K562 (cell line): ENCODE measurements around the gene SCUBE1.

ENCODE experiments used
- CHD2 ChIP-seq: IDR thresholded peaks from 2 replicates; pipeline ENCODE4 v1.6.1; 2011; ENCODE audit warnings: low read depth, low read length
- CTCF ChIP-seq, 3 experiments: IDR thresholded peaks in 2 of 3; conservative IDR thresholded peaks in 1 of 3; 2 replicates each; pipeline ENCODE4 v1.5.1; 2011 to 2012; ENCODE audit warnings: low read length in 3 of 3, mild to moderate bottlenecking in 3 of 3, control low read depth in 2 of 3, improper control_type of control experiment in 1 of 3, inconsistent platforms in 1 of 3, low read depth in 1 of 3, mixed read lengths in 1 of 3, moderate library complexity in 1 of 3; ENCODE audit not compliant: insufficient read depth in 2 of 3
- E4F1 ChIP-seq: fragments of 250-450 bp; sonication (Bioruptor Pico); IDR thresholded peaks from 2 replicates; pipeline ENCODE4 v1.5.0; 2021; ENCODE audit warnings: mild to moderate bottlenecking, borderline replicate concordance
- ESRRA ChIP-seq: fragments of 450-650 bp; IDR thresholded peaks from 2 replicates; pipeline ENCODE4 v1.6.1; 2014; ENCODE audit warnings: low read depth, mild to moderate bottlenecking, moderate library complexity, borderline replicate concordance
- GABPA ChIP-seq: fragments of 200-800 bp; sonication (Bioruptor generic); conservative IDR thresholded peaks from 2 replicates; pipeline ENCODE4 v1.6.1; 2016; ENCODE audit warnings: low read depth, missing genetic modification characterization, missing compliant biosample characterization
- HMGXB4 ChIP-seq: sonication (generic); formaldehyde crosslinking; IDR thresholded peaks from 2 replicates; pipeline ENCODE4 v1.8.1; 2023; ENCODE audit warnings: mild to moderate bottlenecking, missing genetic modification reagents
- MAZ ChIP-seq, 2 experiments: fragments of 450-650 bp in 1 of 2; sonication (generic) in 1 of 2; formaldehyde crosslinking; IDR thresholded peaks in 1 of 2; conservative IDR thresholded peaks in 1 of 2; 2 replicates each; pipeline versions ENCODE4 v1.4.0 to v1.5.0; 2020; ENCODE audit warnings: mild to moderate bottlenecking in 1 of 2, missing genetic modification reagents in 1 of 2
- SIX5 ChIP-seq, 2 experiments: IDR thresholded peaks; 2 replicates each; pipeline ENCODE4 v1.6.1; 2011; ENCODE audit warnings: low read length in 2 of 2, borderline replicate concordance in 1 of 2, low read depth in 1 of 2, mild to moderate bottlenecking in 1 of 2, moderate library complexity in 1 of 2; ENCODE audit not compliant: insufficient read depth in 1 of 2
- STAT5A ChIP-seq: IDR thresholded peaks from 2 replicates; pipeline ENCODE4 v1.6.1; 2012; ENCODE audit warnings: low read length, inconsistent platforms, borderline replicate concordance
- TARDBP ChIP-seq: fragments of 450-650 bp; IDR thresholded peaks from 2 replicates; pipeline ENCODE4 v1.6.1; 2016
- TCF7 ChIP-seq: sonication (generic); IDR thresholded peaks from 2 replicates; pipeline ENCODE4 v1.6.1; 2016; ENCODE audit warnings: antibody characterized with exemption, borderline replicate concordance
- ZNF561 ChIP-seq: fragments of 450-650 bp; formaldehyde crosslinking; conservative IDR thresholded peaks from 2 replicates; pipeline ENCODE4 v1.4.0; 2020; ENCODE audit warnings: mild to moderate bottlenecking, moderate library complexity
- TF ChIP-seq, protein P1 (sequence below), 2 experiments: fragments of 450-650 bp; formaldehyde crosslinking in 1 of 2; IDR thresholded peaks; 2 replicates each; pipeline versions ENCODE4 v1.4.0 to v1.6.1; 2014 to 2020; ENCODE audit warnings: mild to moderate bottlenecking in 2 of 2, borderline replicate concordance in 1 of 2, low read depth in 1 of 2
- TF ChIP-seq, protein P2 (sequence below): fragments of 250-450 bp; sonication (Bioruptor Pico); IDR thresholded peaks from 2 replicates; pipeline ENCODE4 v1.4.0; 2020; ENCODE audit warnings: mild to moderate bottlenecking, moderate library complexity

- no peak for TF ChIP-seq CTCF (IDR thresholded peaks at IDR 0.05 in 2 of 3, conservative IDR thresholded peaks at IDR 0.05 in 1 of 3; ENCODE audit: insufficient read depth in 2 of 3, low read depth in 1 of 3, low read length in 3 of 3)
- no peak for TF ChIP-seq ZNF561 (CRISPR knock-in tag)
- no peak for TF ChIP-seq SIX5 (IDR thresholded peaks at IDR 0.05; ENCODE audit: borderline replicate concordance in 1 of 2, insufficient read depth in 1 of 2, low read depth in 1 of 2, low read length in 2 of 2)
- TF ChIP-seq, protein P1, sequence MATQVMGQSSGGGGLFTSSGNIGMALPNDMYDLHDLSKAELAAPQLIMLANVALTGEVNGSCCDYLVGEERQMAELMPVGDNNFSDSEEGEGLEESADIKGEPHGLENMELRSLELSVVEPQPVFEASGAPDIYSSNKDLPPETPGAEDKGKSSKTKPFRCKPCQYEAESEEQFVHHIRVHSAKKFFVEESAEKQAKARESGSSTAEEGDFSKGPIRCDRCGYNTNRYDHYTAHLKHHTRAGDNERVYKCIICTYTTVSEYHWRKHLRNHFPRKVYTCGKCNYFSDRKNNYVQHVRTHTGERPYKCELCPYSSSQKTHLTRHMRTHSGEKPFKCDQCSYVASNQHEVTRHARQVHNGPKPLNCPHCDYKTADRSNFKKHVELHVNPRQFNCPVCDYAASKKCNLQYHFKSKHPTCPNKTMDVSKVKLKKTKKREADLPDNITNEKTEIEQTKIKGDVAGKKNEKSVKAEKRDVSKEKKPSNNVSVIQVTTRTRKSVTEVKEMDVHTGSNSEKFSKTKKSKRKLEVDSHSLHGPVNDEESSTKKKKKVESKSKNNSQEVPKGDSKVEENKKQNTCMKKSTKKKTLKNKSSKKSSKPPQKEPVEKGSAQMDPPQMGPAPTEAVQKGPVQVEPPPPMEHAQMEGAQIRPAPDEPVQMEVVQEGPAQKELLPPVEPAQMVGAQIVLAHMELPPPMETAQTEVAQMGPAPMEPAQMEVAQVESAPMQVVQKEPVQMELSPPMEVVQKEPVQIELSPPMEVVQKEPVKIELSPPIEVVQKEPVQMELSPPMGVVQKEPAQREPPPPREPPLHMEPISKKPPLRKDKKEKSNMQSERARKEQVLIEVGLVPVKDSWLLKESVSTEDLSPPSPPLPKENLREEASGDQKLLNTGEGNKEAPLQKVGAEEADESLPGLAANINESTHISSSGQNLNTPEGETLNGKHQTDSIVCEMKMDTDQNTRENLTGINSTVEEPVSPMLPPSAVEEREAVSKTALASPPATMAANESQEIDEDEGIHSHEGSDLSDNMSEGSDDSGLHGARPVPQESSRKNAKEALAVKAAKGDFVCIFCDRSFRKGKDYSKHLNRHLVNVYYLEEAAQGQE (IDR thresholded peaks at IDR 0.05; ENCODE audit: borderline replicate concordance) = no peak
- TF ChIP-seq, protein P1 (CRISPR knock-in tag; IDR thresholded peaks at IDR 0.05; ENCODE audit: low read depth) = no peak
- no peak for TF ChIP-seq GABPA (tag)
- TF ChIP-seq TARDBP = no peak
- TF ChIP-seq E4F1 (CRISPR knock-in tag) = no peak
- TF ChIP-seq CHD2 = no peak
- TF ChIP-seq ESRRA = no peak
- TF ChIP-seq HMGXB4 (CRISPR knock-in tag) = no peak
- TF ChIP-seq STAT5A = no peak
- TF ChIP-seq, protein P2, sequence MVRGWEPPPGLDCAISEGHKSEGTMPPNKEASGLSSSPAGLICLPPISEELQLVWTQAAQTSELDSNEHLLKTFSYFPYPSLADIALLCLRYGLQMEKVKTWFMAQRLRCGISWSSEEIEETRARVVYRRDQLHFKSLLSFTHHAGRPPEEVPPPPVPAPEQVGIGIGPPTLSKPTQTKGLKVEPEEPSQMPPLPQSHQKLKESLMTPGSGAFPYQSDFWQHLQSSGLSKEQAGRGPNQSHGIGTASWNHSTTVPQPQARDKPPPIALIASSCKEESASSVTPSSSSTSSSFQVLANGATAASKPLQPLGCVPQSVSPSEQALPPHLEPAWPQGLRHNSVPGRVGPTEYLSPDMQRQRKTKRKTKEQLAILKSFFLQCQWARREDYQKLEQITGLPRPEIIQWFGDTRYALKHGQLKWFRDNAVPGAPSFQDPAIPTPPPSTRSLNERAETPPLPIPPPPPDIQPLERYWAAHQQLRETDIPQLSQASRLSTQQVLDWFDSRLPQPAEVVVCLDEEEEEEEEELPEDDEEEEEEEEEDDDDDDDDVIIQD (CRISPR knock-in tag) = no peak
- no peak for TF ChIP-seq TCF7
- no peak for TF ChIP-seq MAZ (CRISPR knock-in tag; conservative IDR thresholded peaks at IDR 0.05 in 1 of 2, IDR thresholded peaks at IDR 0.05 in 1 of 2)
Measured at GRCh38 chr22:43169310-43170130, 173.7 kb downstream of the SCUBE1 start.
